Vagina (tissue), 2 donors: ENCODE results near the gene ZNF423.

Experiments used
- POLR2A ChIP-seq, 2 donors: fragments of 450-650 bp; IDR thresholded peaks; one replicate each; pipeline ENCODE4 v1.6.1; 2017; ENCODE audit warnings: antibody characterized with exemption in 2 of 2, mild to moderate bottlenecking in 2 of 2, moderate library complexity in 2 of 2
- POLR2AphosphoS5 ChIP-seq, 2 donors: sonication (generic); formaldehyde crosslinking; IDR thresholded peaks; one replicate each; pipeline ENCODE4 v1.9.0; 2017; ENCODE audit warnings: antibody characterized with exemption in 2 of 2, mild to moderate bottlenecking in 2 of 2, low read depth in 1 of 2; ENCODE audit not compliant: insufficient read depth in 1 of 2
- TF ChIP-seq, protein P1 (sequence below), 3 experiments: fragments of 450-650 bp in 2 of 3; fragments of 200-600 bp in 1 of 3; sonication (generic) in 1 of 3; IDR thresholded peaks; one replicate each; pipeline ENCODE4 v1.5.1; 2017 to 2019; ENCODE audit warnings: antibody characterized with exemption in 3 of 3, mild to moderate bottlenecking in 2 of 3, moderate library complexity in 2 of 3

DNA sequence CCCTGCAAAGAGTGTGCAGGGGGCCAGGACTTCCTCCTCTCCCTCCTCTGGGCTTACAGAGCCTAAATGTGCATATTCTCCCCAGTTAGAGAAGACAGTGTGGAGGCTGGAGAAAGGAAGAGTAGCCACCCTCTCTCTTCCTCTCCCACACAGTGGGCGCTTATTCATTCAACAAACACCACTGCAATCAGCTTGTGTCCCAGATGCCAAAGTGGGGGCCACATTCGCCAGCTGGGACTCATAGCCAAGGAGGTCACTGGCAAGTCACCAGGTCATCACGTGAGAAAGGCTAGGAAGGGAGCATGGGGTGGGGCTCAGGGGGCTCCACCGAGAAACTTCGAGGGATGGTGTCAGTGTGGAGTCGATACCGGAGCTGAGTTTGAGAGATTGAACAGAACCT is 45.0 kb upstream of the ZNF423 start:
- TF ChIP-seq, protein P1, sequence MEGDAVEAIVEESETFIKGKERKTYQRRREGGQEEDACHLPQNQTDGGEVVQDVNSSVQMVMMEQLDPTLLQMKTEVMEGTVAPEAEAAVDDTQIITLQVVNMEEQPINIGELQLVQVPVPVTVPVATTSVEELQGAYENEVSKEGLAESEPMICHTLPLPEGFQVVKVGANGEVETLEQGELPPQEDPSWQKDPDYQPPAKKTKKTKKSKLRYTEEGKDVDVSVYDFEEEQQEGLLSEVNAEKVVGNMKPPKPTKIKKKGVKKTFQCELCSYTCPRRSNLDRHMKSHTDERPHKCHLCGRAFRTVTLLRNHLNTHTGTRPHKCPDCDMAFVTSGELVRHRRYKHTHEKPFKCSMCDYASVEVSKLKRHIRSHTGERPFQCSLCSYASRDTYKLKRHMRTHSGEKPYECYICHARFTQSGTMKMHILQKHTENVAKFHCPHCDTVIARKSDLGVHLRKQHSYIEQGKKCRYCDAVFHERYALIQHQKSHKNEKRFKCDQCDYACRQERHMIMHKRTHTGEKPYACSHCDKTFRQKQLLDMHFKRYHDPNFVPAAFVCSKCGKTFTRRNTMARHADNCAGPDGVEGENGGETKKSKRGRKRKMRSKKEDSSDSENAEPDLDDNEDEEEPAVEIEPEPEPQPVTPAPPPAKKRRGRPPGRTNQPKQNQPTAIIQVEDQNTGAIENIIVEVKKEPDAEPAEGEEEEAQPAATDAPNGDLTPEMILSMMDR (IDR thresholded peaks at IDR 0.05): no peak
- no peak for TF ChIP-seq POLR2AphosphoS5 (IDR thresholded peaks at IDR 0.05; ENCODE audit: insufficient read depth in 1 of 2, low read depth in 1 of 2)
- TF ChIP-seq POLR2A (IDR thresholded peaks at IDR 0.05): no peak
